K562 (cell line): ENCODE measurements around the gene ZKSCAN4. TPM values are rescaled to one million over a fixed set of nuclear protein-coding genes. Genes with fewer than 3 reads are reported as not detected.

Source experiments
- ATF1 ChIP-seq, 2 experiments: fragments of 450-650 bp in 1 of 2; IDR thresholded peaks; 2 replicates each; pipeline ENCODE4 v1.6.1; 2016; ENCODE audit warnings: missing compliant biosample characterization in 1 of 2, missing genetic modification characterization in 1 of 2
- BCOR ChIP-seq: fragments of 450-650 bp; IDR thresholded peaks from 2 replicates; pipeline ENCODE4 v1.6.1; 2016
- CHCHD3 ChIP-seq: fragments of 250-450 bp; sonication (Bioruptor Pico); IDR thresholded peaks from 2 replicates; pipeline ENCODE4 v2.1.2; 2022; ENCODE audit warnings: mild to moderate bottlenecking
- DIDO1 ChIP-seq: fragments of 450-650 bp; IDR thresholded peaks from 2 replicates; pipeline ENCODE4 v1.6.1; 2016; ENCODE audit warnings: low read depth, missing biosample characterization, missing genetic modification characterization
- HIVEP1 ChIP-seq: fragments of 250-450 bp; sonication (Bioruptor Pico); IDR thresholded peaks from 2 replicates; pipeline ENCODE4 v1.4.0; 2020; ENCODE audit warnings: mild to moderate bottlenecking
- NFATC3 ChIP-seq: fragments of 450-650 bp; IDR thresholded peaks from 2 replicates; pipeline ENCODE4 v1.6.1; 2017; ENCODE audit warnings: mild to moderate bottlenecking
- POLR2G ChIP-seq: fragments of 200-400 bp; formaldehyde crosslinking; IDR thresholded peaks from 2 replicates; pipeline ENCODE4 v1.6.1; 2017; ENCODE audit warnings: low read depth, mild to moderate bottlenecking, antibody characterized with exemption, low read length, moderate library complexity
- PRPF4 ChIP-seq: fragments of 200-400 bp; formaldehyde crosslinking; IDR thresholded peaks from one replicate; pipeline ENCODE4 v1.6.1; 2017; ENCODE audit warnings: low read length, low read depth, mild to moderate bottlenecking; ENCODE audit not compliant: insufficient read depth, poor library complexity, severe bottlenecking
- SRSF9 ChIP-seq: fragments of 200-400 bp; formaldehyde crosslinking; IDR thresholded peaks from 2 replicates; pipeline ENCODE4 v1.6.1; 2017; ENCODE audit warnings: low read depth, low read length, borderline replicate concordance
- TBL1XR1 ChIP-seq, 2 experiments: IDR thresholded peaks; 2 replicates each; pipeline ENCODE4 v1.6.1; 2012; ENCODE audit warnings: improper control_type of control experiment in 2 of 2, low read length in 2 of 2, mild to moderate bottlenecking in 1 of 2
- ZBED1 ChIP-seq: IDR thresholded peaks from 2 replicates; pipeline ENCODE4 v1.6.1; 2014
- ZFP1 ChIP-seq: fragments of 450-650 bp; formaldehyde crosslinking; IDR thresholded peaks from 2 replicates; pipeline ENCODE4 v1.4.0; 2020; ENCODE audit warnings: mild to moderate bottlenecking, mixed read lengths
- ZNF23 ChIP-seq: fragments of 250-450 bp; sonication (Bioruptor Pico); IDR thresholded peaks from 2 replicates; pipeline ENCODE4 v1.4.0; 2020; ENCODE audit warnings: mild to moderate bottlenecking
- ZNF263 ChIP-seq: sonication (generic); formaldehyde crosslinking; IDR thresholded peaks from 2 replicates; pipeline ENCODE4 v1.8.0; 2022; ENCODE audit warnings: mild to moderate bottlenecking, missing genetic modification reagents, borderline replicate concordance
- ZNF318 ChIP-seq, 2 experiments: fragments of 450-650 bp; IDR thresholded peaks; 2 replicates each; pipeline ENCODE4 v1.6.1; 2016; ENCODE audit warnings: mild to moderate bottlenecking in 2 of 2, borderline replicate concordance in 1 of 2, low read depth in 1 of 2, moderate library complexity in 1 of 2
- ZNF324 ChIP-seq: fragments of 250-450 bp; sonication (Bioruptor Pico); IDR thresholded peaks from 2 replicates; pipeline ENCODE4 v1.4.0; 2020; ENCODE audit warnings: mild to moderate bottlenecking
- polyA plus RNA-seq, 8 experiments: library from polyadenylated mRNA; depleted of rRNA in 4 of 8; stranded (reverse) in 5 of 8; unstranded in 3 of 8; fragments of >200 nt; fragmentation: Nextera tagmentation in 2 of 8; fragmentation: Illumina TruSeq in 1 of 8; extraction: Ambion mirVana in 2 of 8; extraction: Trizol in 1 of 8; gene quantifications; 2 replicates each; pipeline versions ENCODE4 v1.2.1 to v1.2.3, GENCODE V29; 2011 to 2014; ENCODE audit warnings: inconsistent platforms in 1 of 8, missing spikeins in 1 of 8
- total RNA-seq, 7 experiments: library from RNA; depleted of rRNA in 6 of 7; stranded (reverse); fragments of >200 nt in 6 of 7; fragmentation: Illumina TruSeq in 2 of 7; extraction: Trizol in 2 of 7; gene quantifications; 2 replicates each; pipeline versions ENCODE4 v1.2.1 to v1.2.3, GENCODE V29; 2011 to 2021; ENCODE audit warnings: low replicate concordance in 1 of 7
- TF ChIP-seq, protein P1 (sequence below): fragments of 450-650 bp; conservative IDR thresholded peaks from 2 replicates; pipeline ENCODE4 v1.6.1; 2016; ENCODE audit warnings: missing genetic modification characterization, low read depth, mild to moderate bottlenecking, control low read depth, missing compliant biosample characterization

ZKSCAN4 gene
- total and polyA plus RNA-seq, 9 of the 15 experiments (the other 6 are each of a cell fraction or from before 2014, with no cell fraction given), result 1.2 to 5.3 (median 4.7) TPM

GRCh38 chr6:28252009-28252975 is at the start of gene ZKSCAN4 (continued):
- TF ChIP-seq BCOR (peak; percentile 85), NFATC3 (no peak), HIVEP1 (CRISPR knock-in tag) (0 out of 2 replicates have a peak, but pooled peaks have one; percentile 60), PRPF4 (no peak), DIDO1 (tag) (peak; percentile 98), ZFP1 (no peak), POLR2G (no peak), ATF1 (CRISPR knock-in tag; IDR thresholded peaks at IDR 0.05) (no peak), ATF1 (tag; IDR thresholded peaks at IDR 0.05) (peak; percentile 63; the same call in 1 of the 2 replicates), ZBED1 (no peak), ZNF23 (peak; percentile 4; the same call in 1 of the 2 replicates), ZNF263 (CRISPR knock-in tag) (peak; percentile 67; the same call in 1 of the 2 replicates), ZNF318 (IDR thresholded peaks at IDR 0.05; ENCODE audit: borderline replicate concordance in 1 of 2, low read depth in 1 of 2) (no peak; a peak in 1 of 4 replicates), ZNF324 (CRISPR knock-in tag) (no peak), SRSF9 (no peak), TBL1XR1 (IDR thresholded peaks at IDR 0.05; ENCODE audit: low read length in 2 of 2) (peak in 1 of 2 experiments; percentile 52; a peak in 2 of 4 replicates), CHCHD3 (no peak)
- TF ChIP-seq, protein P1, sequence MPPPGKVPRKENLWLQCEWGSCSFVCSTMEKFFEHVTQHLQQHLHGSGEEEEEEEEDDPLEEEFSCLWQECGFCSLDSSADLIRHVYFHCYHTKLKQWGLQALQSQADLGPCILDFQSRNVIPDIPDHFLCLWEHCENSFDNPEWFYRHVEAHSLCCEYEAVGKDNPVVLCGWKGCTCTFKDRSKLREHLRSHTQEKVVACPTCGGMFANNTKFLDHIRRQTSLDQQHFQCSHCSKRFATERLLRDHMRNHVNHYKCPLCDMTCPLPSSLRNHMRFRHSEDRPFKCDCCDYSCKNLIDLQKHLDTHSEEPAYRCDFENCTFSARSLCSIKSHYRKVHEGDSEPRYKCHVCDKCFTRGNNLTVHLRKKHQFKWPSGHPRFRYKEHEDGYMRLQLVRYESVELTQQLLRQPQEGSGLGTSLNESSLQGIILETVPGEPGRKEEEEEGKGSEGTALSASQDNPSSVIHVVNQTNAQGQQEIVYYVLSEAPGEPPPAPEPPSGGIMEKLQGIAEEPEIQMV (tag), result no peak
